ENCODE results near the gene ARHGAP18. TPM values are rescaled to one million over a fixed set of nuclear protein-coding genes. Genes with fewer than 3 reads are reported as not detected.

ARHGAP18 gene
- total RNA-seq, 2 experiments from 2014 or later = 7.5 to 8.1 TPM

DNA sequence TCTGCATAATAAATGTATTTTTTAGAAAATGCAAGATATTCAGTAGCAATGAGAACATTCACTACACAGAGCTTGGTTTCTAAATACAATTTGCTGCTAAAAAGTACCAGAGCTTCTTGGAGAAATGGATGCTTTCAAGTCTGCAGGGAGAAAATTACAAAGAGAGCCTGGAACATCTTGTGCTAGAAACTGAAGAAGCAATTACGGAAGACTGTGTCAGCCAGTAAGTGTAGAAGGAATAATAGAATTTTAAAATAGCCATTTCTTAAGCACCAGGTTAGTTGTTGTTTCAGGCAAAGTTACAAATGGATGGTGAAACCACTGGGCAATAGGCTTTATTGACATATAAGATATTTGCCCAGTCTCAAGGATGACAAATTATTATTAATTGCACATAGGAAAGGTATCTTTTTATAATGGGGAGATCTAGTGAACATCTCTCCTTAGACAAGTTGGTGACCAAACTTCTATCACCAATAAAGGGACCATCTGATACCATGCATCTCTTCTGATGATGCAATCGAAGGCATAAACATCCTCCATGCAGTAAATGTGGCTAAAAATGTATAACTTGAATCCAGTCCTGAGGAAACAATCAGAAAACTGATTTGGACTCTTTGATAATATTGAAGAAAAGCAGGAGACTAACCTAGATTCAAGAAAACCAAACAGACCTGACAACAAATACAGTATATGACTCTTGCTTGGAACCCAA is 81.7 kb downstream of the ARHGAP18 start:
- CTCF ChIA-PET = no interaction called here
- H3K27ac Mint-ChIP-seq = no peak overlapping the region
- no peaks in the 10 kb centered on the region for H3K27me3 Mint-ChIP-seq
- POLR2A ChIA-PET = no interaction called here
- DNase-seq = no peak
- H3K36me3 Mint-ChIP-seq (ENCODE audit: low read depth) = peaks cover 2% of the 10 kb centered on the region
- no peaks in the 10 kb centered on the region for H3K4me1 Mint-ChIP-seq
- H3K9me3 Mint-ChIP-seq = no peaks in the 10 kb centered on the region
- no peak overlapping the region for H3K4me3 Mint-ChIP-seq

DNA sequence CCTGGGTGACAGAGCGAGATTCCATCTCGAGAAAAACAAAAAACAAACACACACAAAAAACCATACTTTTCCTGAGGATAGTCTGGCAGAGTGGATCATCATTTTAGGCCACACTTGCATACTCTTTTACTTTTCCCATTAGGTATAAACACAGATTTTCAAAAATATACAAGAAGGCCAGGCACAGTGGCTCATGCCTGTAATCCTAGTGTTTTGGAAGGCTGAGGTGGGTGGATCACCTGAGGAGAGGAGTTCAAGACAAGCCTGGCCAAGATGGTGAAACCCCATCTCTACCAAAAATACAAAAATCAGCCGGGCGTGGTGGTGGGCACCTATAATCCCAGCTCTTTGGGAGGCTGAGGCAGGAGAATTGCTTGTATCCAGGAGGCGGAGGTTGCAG is 85.5 kb downstream of the ARHGAP18 start:
- no peak overlapping the region for H3K4me3 Mint-ChIP-seq
- H3K9me3 Mint-ChIP-seq = no peaks in the 10 kb centered on the region
- H3K4me1 Mint-ChIP-seq = no peaks in the 10 kb centered on the region
- peaks cover 2% of the 10 kb centered on the region for H3K36me3 Mint-ChIP-seq (ENCODE audit: low read depth)
- no peak overlapping the region for H3K27ac Mint-ChIP-seq
- POLR2A ChIA-PET = interaction anchor here (0.6 kb wide), 1 partner anchor 11 kb away, joined by 3 read pairs; no protein-coding TSS in a partner anchor
- DNase-seq = no peak
- no peaks in the 10 kb centered on the region for H3K27me3 Mint-ChIP-seq
- CTCF ChIA-PET = no interaction called here

DNA sequence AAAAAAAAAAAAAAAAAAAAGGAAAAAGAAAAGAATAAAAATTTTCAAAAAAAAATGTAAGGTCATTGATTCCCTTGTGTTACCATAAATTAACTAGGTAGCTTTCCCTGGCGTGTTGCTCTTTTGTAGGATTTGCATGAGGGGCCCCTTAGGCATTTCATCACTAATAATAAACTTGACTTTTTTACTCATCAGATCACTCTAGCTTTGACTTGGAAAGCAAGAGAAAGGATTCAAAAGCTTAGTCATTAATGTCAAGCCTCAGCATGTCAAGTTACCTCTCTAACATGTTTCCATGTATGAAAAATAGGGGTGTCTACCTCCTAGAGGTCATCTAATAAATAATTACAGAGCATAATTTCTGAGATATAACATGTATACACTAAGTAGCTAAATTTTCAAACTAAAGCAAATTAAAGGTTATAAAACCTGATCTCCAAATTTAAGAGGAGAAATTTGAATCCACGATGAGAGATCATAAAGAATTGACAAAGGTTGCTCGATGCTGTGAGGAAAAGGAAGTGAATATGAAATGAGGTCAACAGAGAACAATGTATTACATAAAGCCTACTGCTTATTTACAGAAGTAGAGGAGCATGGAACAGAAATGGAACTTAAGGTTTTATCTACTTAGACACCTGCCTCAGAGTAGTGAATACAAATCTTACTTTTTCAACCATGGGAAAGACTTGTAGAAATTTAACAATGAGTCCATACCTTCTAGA is 86.8 kb downstream of the ARHGAP18 start:
- Mint-ChIP-seq H3K36me3 (ENCODE audit: low read depth) (peaks cover 8% of the 10 kb centered on the region), H3K9me3 (peaks cover 3% of the 10 kb centered on the region), H3K4me3 (no peak overlapping the region), H3K27ac (no peak overlapping the region), H3K4me1 (no peaks in the 10 kb centered on the region), H3K27me3 (no peaks in the 10 kb centered on the region)
- DNase-seq = no peak
- POLR2A ChIA-PET = no interaction called here
- CTCF ChIA-PET = interaction anchor here (0.6 kb wide), 2 partner anchors 36 to 336 kb away, joined by 3 to 5 read pairs; no protein-coding TSS in a partner anchor

DNA sequence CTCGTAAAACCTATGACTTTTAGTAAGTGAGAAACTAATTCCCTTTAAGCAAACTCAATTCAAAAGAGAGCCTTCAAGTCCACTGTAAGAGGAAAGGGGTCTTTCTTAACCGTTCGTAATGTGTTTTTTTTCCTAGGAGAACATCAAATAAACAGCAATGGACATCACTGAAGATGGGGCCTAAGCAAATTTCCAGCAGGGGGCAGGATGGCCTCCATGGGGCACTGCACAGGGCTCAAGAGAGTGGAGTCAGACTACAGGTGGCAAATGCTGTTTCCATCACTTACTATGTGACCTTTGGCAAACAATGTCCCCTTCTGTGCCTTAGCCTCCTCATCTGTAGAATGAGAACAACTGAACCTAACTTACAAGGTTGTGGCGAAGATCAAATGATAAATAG is 88.7 kb downstream of the ARHGAP18 start:
- H3K4me3 Mint-ChIP-seq = no peak overlapping the region
- ChIA-PET CTCF (interaction anchor here (0.6 to 1.0 kb wide), 2 partner anchors 13 to 148 kb away, joined by 3 read pairs; no protein-coding TSS in a partner anchor), POLR2A (no interaction called here)
- H3K27ac Mint-ChIP-seq = no peak overlapping the region
- H3K9me3 Mint-ChIP-seq = peaks cover 3% of the 10 kb centered on the region
- no peaks in the 10 kb centered on the region for H3K27me3 Mint-ChIP-seq
- no peaks in the 10 kb centered on the region for H3K4me1 Mint-ChIP-seq
- DNase-seq = no peak
- peaks cover 8% of the 10 kb centered on the region for H3K36me3 Mint-ChIP-seq (ENCODE audit: low read depth)

DNA sequence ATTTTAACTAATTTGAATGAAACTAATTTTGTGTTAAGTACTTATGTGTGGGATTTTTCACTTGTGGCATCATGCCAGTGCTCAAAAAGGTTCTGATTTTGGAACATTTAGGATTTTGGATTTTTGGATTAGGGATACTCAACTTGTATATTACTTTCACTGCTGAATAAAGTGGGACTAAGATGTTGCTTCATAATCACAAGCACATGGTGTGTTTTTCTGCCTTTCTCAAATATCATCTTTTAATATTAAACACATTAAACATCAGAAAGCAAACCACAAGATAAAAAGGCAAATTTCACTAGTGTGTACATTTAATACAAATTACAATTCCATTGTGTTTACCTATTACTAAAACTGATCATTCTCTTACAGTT is 89.8 kb downstream of the ARHGAP18 start:
- no peak overlapping the region for H3K4me3 Mint-ChIP-seq
- peaks cover 8% of the 10 kb centered on the region for H3K36me3 Mint-ChIP-seq (ENCODE audit: low read depth)
- ChIA-PET POLR2A (no interaction called here), CTCF (no interaction called here)
- no peaks in the 10 kb centered on the region for H3K4me1 Mint-ChIP-seq
- DNase-seq = no peak
- H3K27ac Mint-ChIP-seq = no peak overlapping the region
- peaks cover 3% of the 10 kb centered on the region for H3K9me3 Mint-ChIP-seq
- no peaks in the 10 kb centered on the region for H3K27me3 Mint-ChIP-seq

DNA sequence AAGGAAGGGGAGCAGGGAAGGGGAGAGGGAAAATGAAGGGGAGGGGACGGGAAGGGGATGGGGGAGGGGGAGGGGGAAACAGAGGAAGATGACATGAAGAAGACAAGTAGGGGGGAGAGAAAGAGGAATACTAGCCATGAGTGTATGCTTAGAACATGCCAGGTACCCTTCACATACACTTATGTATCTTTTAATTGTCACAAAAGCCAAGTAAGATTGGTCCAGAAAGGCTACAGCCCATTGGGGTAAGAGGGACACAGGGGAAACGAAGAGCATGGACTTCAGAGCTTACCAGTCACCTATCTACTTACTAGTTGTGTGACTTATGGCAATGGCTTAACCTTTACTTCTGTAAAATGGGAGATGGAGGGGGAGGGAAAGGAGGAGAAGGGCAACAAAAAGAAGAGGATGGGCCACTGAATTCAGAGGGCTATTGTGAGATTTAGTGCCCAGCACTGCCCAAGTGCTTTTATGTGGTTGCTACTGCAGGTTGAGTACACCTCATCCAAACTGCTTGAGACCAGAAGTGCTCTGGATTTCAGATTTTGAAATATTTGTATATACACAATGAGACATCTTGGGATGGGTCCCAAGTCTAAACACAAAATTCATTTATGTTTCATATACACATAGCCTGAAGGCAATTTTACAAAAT is 90.3 kb downstream of the ARHGAP18 start:
- Mint-ChIP-seq H3K4me3 (no peak overlapping the region), H3K36me3 (ENCODE audit: low read depth) (peaks cover 8% of the 10 kb centered on the region), H3K9me3 (peaks cover 3% of the 10 kb centered on the region), H3K27ac (no peak overlapping the region), H3K27me3 (no peaks in the 10 kb centered on the region), H3K4me1 (no peaks in the 10 kb centered on the region)
- DNase-seq = no peak
- CTCF ChIA-PET = no interaction called here
- POLR2A ChIA-PET = no interaction called here

DNA sequence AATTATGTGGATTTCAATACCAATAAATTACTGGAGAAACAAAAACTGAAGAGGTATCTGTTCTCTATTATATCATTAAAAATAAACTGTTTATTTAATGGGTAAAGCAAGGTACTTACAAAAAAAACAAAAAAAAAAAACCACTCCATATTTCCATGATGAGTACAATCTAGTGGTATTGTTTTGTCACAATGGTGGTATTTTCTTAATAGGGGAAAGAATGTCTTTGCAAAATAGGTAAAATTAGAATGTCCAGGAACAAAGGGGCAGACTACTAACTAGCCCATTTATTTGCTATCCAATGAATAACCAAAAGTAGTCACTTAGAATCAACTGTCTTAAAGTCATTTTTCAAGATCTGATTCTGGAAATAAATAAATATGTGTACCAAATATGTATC is 92.0 kb downstream of the ARHGAP18 start:
- Mint-ChIP-seq H3K27ac (no peak overlapping the region), H3K36me3 (ENCODE audit: low read depth) (peaks cover 6% of the 10 kb centered on the region), H3K4me3 (no peak overlapping the region), H3K4me1 (no peaks in the 10 kb centered on the region), H3K27me3 (no peaks in the 10 kb centered on the region), H3K9me3 (peaks cover 3% of the 10 kb centered on the region)
- ChIA-PET POLR2A (no interaction called here), CTCF (no interaction called here)
- DNase-seq = no peak

DNA sequence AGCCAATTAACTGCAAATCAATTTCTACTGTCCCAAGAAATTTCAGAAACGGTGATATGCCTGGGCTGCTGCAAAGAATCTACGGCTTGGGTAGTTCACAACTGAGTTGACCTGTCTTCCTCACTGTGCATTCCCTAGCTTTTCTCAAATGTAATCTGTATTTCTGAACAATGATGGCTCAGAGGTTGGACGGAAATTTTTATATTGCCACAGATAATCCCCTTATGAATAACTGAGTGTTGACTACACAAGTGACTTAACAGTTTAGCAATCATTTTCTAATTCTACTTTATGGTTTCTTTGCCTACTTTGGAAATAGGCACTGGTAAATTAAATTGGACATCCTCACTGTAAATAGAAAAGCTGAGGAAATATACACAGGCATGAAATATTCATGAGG is 94.5 kb downstream of the ARHGAP18 start:
- H3K4me1 Mint-ChIP-seq = no peaks in the 10 kb centered on the region
- CTCF ChIA-PET = interaction anchor here (0.6 kb wide), 1 partner anchor 11 kb away, joined by 3 read pairs; no protein-coding TSS in a partner anchor

DNA sequence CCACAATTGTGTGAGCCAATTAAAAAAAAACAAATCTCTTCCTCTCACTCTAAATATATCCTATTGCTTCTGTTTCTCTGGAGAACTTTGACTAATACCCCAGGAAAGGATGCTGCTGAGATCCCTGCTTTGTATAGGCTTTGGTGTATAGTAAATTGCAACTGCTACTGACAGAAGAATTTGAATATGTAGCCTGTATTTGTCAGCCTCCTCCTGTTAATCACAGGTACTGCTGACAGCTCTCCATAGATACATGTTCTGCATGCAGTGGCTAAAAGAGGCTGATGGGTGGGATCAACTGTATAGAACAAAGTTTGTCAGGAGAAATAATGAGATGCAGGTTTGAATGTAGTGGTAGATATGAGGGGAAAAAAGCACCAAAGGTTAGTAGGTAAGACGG is 95.0 kb downstream of the ARHGAP18 start:
- no peak for DNase-seq
- Mint-ChIP-seq H3K27me3 (no peaks in the 10 kb centered on the region), H3K4me3 (no peak overlapping the region), H3K4me1 (no peaks in the 10 kb centered on the region), H3K9me3 (peaks cover 3% of the 10 kb centered on the region), H3K36me3 (ENCODE audit: low read depth) (peaks cover 8% of the 10 kb centered on the region), H3K27ac (no peak overlapping the region)
- ChIA-PET CTCF (no interaction called here), POLR2A (no interaction called here)

More for the DNA sequence above, 94.5 kb downstream of the ARHGAP18 start:
- POLR2A ChIA-PET = no interaction called here
- no peak overlapping the region for H3K4me3 Mint-ChIP-seq
- H3K27ac Mint-ChIP-seq = no peak overlapping the region
- peaks cover 6% of the 10 kb centered on the region for H3K36me3 Mint-ChIP-seq (ENCODE audit: low read depth)
- no peaks in the 10 kb centered on the region for H3K27me3 Mint-ChIP-seq
- no peak for DNase-seq
- peaks cover 3% of the 10 kb centered on the region for H3K9me3 Mint-ChIP-seq

DNA sequence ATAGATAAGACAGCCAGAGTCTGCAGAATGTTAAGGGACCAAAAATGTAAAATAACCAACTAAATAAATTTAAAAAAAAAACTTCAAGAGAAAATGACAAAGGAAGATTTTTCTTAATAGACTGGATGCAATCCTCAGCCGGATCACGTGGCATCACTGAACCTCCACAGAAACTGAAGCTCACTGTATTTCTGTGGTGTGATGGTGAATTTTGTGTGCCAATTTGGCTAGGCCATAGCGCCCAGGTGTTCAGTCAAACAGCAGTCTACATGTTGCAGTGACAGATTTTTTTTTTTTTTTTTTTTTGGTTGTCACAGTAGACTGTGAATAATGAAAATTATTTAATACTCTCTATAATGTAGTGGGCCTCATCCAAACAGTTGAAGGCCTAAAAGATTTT is 95.5 kb downstream of the ARHGAP18 start:
- H3K9me3 Mint-ChIP-seq = peaks cover 3% of the 10 kb centered on the region
- no peak for DNase-seq
- ChIA-PET CTCF (no interaction called here), POLR2A (no interaction called here)
- H3K27ac Mint-ChIP-seq = no peak overlapping the region
- no peaks in the 10 kb centered on the region for H3K4me1 Mint-ChIP-seq
- no peak overlapping the region for H3K4me3 Mint-ChIP-seq
- peaks cover 8% of the 10 kb centered on the region for H3K36me3 Mint-ChIP-seq (ENCODE audit: low read depth)
- no peaks in the 10 kb centered on the region for H3K27me3 Mint-ChIP-seq

DNA sequence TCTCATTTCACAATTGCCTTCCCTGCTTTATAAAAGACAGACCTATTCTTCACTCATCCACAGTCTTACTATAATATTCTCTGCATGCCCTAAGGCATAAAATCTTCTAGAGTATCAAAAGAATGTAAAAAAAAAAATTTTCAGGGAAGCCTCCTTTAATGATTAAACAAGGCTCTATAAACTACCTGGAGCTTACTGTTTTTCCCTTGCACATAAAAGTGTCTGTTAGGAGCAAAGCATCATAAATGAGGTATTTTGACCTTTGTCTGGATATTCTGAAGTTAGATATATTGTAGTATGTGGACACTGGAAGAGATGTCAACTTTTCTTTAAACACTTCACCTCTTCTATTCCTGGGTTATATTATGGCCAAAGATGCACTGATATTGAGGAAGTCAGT is 97.5 kb downstream of the ARHGAP18 start:
- Mint-ChIP-seq H3K27ac (no peak overlapping the region), H3K4me3 (no peak overlapping the region), H3K4me1 (no peaks in the 10 kb centered on the region), H3K9me3 (no peaks in the 10 kb centered on the region), H3K27me3 (no peaks in the 10 kb centered on the region), H3K36me3 (ENCODE audit: low read depth) (peaks cover 2% of the 10 kb centered on the region)
- CTCF ChIA-PET = interaction anchor here (0.6 kb wide), 1 partner anchor 49 kb away, joined by 4 read pairs; no protein-coding TSS in a partner anchor
- DNase-seq = no peak
- POLR2A ChIA-PET = no interaction called here

DNA sequence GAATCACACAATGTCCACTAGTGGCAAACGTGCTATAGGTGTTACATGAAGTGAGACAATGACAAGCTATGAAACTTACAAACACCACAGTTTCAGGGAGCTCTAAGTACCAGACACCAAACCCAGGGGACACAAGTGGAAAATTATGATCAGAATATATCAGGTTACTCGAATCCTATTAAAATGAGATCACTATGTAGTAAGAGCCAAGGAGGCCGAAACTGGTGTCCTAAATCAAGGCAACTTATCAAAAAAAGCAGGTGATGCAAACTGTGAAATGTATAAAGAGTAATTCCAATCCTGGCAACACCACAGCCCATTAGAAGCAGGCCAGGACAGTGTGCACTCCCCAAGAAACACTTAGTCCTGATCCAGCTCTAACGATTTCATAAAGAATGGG is 100.3 kb downstream of the ARHGAP18 start:
- no peaks in the 10 kb centered on the region for H3K9me3 Mint-ChIP-seq
- H3K36me3 Mint-ChIP-seq (ENCODE audit: low read depth) = peaks cover 2% of the 10 kb centered on the region
- no peak for DNase-seq
- no peak overlapping the region for H3K4me3 Mint-ChIP-seq
- no peak overlapping the region for H3K27ac Mint-ChIP-seq
- ChIA-PET POLR2A (no interaction called here), CTCF (interaction anchor here (0.6 to 1.0 kb wide), 3 partner anchors 9 to 142 kb away, joined by 3 to 4 read pairs (median 3); no protein-coding TSS in a partner anchor)
- no peaks in the 10 kb centered on the region for H3K27me3 Mint-ChIP-seq
- H3K4me1 Mint-ChIP-seq = peaks cover 5% of the 10 kb centered on the region

DNA sequence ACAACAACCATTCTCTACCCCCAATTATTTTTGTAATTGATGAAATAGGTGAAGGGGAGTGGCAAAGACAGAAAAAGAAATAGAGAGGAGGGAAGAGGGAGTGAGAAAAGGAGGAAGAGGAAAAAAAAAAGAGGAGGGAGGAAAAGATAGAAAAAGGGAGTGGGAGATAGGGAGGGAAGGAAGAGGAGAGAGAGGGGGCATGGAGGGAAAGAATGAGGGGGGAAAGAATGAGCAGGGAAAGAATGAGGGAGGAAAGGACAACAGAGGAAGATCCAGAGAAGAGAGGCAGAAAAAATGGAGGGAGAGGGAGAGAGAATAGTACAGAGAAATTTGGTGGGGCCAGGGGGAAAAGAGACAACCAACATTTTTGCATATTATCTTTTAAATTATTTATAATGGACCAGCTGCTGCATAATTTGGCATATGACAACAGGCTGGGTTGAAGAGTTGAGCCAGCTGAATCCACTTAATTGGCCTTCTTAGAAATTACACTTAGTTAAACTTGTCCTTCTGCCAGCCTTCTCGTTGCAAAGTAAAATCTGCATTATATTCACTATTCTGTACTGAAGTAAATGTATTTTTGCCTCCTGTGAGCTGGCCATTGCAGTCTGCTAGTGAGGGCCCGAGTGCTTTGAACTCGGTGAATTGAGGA is 101.0 kb downstream of the ARHGAP18 start:
- ChIA-PET POLR2A (no interaction called here), CTCF (interaction anchor here (0.6 to 0.9 kb wide), 2 partner anchors 21 to 142 kb away, joined by 3 read pairs; no protein-coding TSS in a partner anchor)
- no peak for DNase-seq
- no peaks in the 10 kb centered on the region for H3K9me3 Mint-ChIP-seq
- H3K27ac Mint-ChIP-seq = no peak overlapping the region
- H3K4me3 Mint-ChIP-seq = no peak overlapping the region
- H3K27me3 Mint-ChIP-seq = no peaks in the 10 kb centered on the region
- peaks cover 5% of the 10 kb centered on the region for H3K4me1 Mint-ChIP-seq
- peaks cover 2% of the 10 kb centered on the region for H3K36me3 Mint-ChIP-seq (ENCODE audit: low read depth)

Measured in activated CD4-positive, alpha-beta T cell treated with anti-CD3 and anti-CD28 coated beads, Interleukin-2, amount 10 ng/mL, durations not matched to agents 7 days and 5 days (primary cell).